GM12878 (cell line): ENCODE data around the gene SOX4. TPM values are rescaled to one million over a fixed set of nuclear protein-coding genes. Genes with fewer than 3 reads are reported as not detected.

ENCODE experiments used
- ASH2L ChIP-seq: fragments of 300-600, 200-600 bp; sonication (generic); IDR thresholded peaks from 2 replicates; pipeline ENCODE4 v1.6.1; 2017; ENCODE audit warnings: low read depth, mild to moderate bottlenecking, borderline replicate concordance
- CEBPB ChIP-seq, 2 experiments: fragments of 150-350 bp in 1 of 2; IDR thresholded peaks; 2 replicates each; pipeline ENCODE4 v1.6.1; 2012 to 2014; ENCODE audit warnings: low read depth in 2 of 2, low read length in 2 of 2, borderline replicate concordance in 1 of 2, inconsistent platforms in 1 of 2
- CHD1 ChIP-seq: IDR thresholded peaks from 2 replicates; pipeline ENCODE4 v1.6.1; 2012; ENCODE audit warnings: low read depth, low read length, improper control_type of control experiment
- CHD2 ChIP-seq: IDR thresholded peaks from 2 replicates; pipeline ENCODE4 v1.6.1; 2011; ENCODE audit warnings: low read depth, low read length, improper control_type of control experiment, borderline replicate concordance
- CTCF ChIP-seq, 3 experiments: IDR thresholded peaks in 2 of 3; conservative IDR thresholded peaks in 1 of 3; 2 replicates each; pipeline ENCODE4 v1.5.1; 2011; ENCODE audit warnings: low read depth in 3 of 3, low read length in 3 of 3, mild to moderate bottlenecking in 3 of 3, control low read depth in 2 of 3, moderate library complexity in 2 of 3, inconsistent platforms in 1 of 3, mixed read lengths in 1 of 3; ENCODE audit not compliant: control insufficient read depth in 2 of 3, insufficient read depth in 1 of 3; ENCODE audit errors: extremely low read depth in 1 of 3
- IRF4 ChIP-seq: IDR thresholded peaks from 2 replicates; pipeline ENCODE4 v1.6.1; 2011; ENCODE audit warnings: low read depth, low read length
- NBN ChIP-seq: fragments of 450-650 bp; IDR thresholded peaks from 2 replicates; pipeline ENCODE4 v1.6.1; 2016
- PAX5 ChIP-seq: IDR thresholded peaks from 2 replicates; pipeline ENCODE4 v1.6.1; 2011; ENCODE audit warnings: low read depth, low read length, borderline replicate concordance
- POLR2A ChIP-seq: IDR thresholded peaks from 2 replicates; pipeline ENCODE4 v1.6.1; 2011; ENCODE audit warnings: low read depth, mild to moderate bottlenecking, low read length
- POLR2AphosphoS5 ChIP-seq: IDR thresholded peaks from 2 replicates; pipeline ENCODE4 v1.6.1; 2011; ENCODE audit warnings: mild to moderate bottlenecking, low read length, inconsistent platforms
- RBBP5 ChIP-seq: fragments of 200-600 bp; sonication (generic); conservative IDR thresholded peaks from 2 replicates; pipeline ENCODE4 v1.6.1; 2016
- SMC3 ChIP-seq: IDR thresholded peaks from 2 replicates; pipeline ENCODE4 v1.6.1; 2011; ENCODE audit warnings: low read length, improper control_type of control experiment, borderline replicate concordance
- SP1 ChIP-seq: IDR thresholded peaks from one replicate; pipeline ENCODE4 v1.6.1; 2011; ENCODE audit warnings: low read depth, low read length
- TCF3 ChIP-seq: IDR thresholded peaks from 2 replicates; pipeline ENCODE4 v1.6.1; 2012; ENCODE audit warnings: low read depth, mild to moderate bottlenecking, low read length, borderline replicate concordance; ENCODE audit not compliant: insufficient read depth
- ZNF24 ChIP-seq: fragments of 450-650 bp; IDR thresholded peaks from 2 replicates; pipeline ENCODE4 v1.6.1; 2017; ENCODE audit warnings: antibody characterized with exemption, mild to moderate bottlenecking
- ZNF274 ChIP-seq: IDR thresholded peaks from one replicate; pipeline ENCODE4 v1.8.0; 2011; ENCODE audit not compliant: insufficient read length, insufficient read depth
- ZNF622 ChIP-seq: fragments of 450-650 bp; IDR thresholded peaks from 2 replicates; pipeline ENCODE4 v1.6.1; 2017; ENCODE audit warnings: mild to moderate bottlenecking, inconsistent platforms
- polyA plus RNA-seq, 11 experiments: library from polyadenylated mRNA; depleted of rRNA in 4 of 11; unstranded in 6 of 11; stranded (reverse) in 5 of 11; fragments of >200 nt; fragmentation: Nextera tagmentation in 4 of 11; fragmentation: Illumina TruSeq in 1 of 11; extraction: Ambion mirVana in 4 of 11; extraction: Trizol in 1 of 11; gene quantifications; 1 replicate in 1 of 11; 2 replicates in 10 of 11; pipeline versions ENCODE4 v1.2.1 to v1.2.3, GENCODE V29; 2011 to 2016; ENCODE audit warnings: inconsistent platforms in 2 of 11, missing spikeins in 2 of 11, low read depth in 1 of 11
- total RNA-seq, 4 experiments: library from RNA; depleted of rRNA in 3 of 4; stranded (reverse); fragments of >200 nt in 3 of 4; fragmentation: Illumina TruSeq in 1 of 4; extraction: Trizol in 1 of 4; gene quantifications; 2 replicates each; pipeline versions ENCODE4 v1.2.1 to v1.2.3, GENCODE V29; 2013 to 2021
- TF ChIP-seq, protein P1 (sequence below): IDR thresholded peaks from 2 replicates; pipeline ENCODE4 v1.6.1; 2012; ENCODE audit warnings: low read depth, low read length, improper control_type of control experiment
- TF ChIP-seq, protein P2 (sequence below): IDR thresholded peaks from 2 replicates; pipeline ENCODE4 v1.6.1; 2012; ENCODE audit warnings: mild to moderate bottlenecking, low read depth, low read length
- TF ChIP-seq, protein P3 (sequence below): fragments of 450-650 bp; IDR thresholded peaks from 2 replicates; pipeline ENCODE4 v1.6.1; 2017; ENCODE audit warnings: mild to moderate bottlenecking, moderate library complexity

The SOX4 gene
- total and polyA plus RNA-seq, 10 of the 15 experiments (the other 5 are each of a cell fraction or from before 2014, with no cell fraction given), result 16.8 to 119 (median 26.5) TPM

DNA sequence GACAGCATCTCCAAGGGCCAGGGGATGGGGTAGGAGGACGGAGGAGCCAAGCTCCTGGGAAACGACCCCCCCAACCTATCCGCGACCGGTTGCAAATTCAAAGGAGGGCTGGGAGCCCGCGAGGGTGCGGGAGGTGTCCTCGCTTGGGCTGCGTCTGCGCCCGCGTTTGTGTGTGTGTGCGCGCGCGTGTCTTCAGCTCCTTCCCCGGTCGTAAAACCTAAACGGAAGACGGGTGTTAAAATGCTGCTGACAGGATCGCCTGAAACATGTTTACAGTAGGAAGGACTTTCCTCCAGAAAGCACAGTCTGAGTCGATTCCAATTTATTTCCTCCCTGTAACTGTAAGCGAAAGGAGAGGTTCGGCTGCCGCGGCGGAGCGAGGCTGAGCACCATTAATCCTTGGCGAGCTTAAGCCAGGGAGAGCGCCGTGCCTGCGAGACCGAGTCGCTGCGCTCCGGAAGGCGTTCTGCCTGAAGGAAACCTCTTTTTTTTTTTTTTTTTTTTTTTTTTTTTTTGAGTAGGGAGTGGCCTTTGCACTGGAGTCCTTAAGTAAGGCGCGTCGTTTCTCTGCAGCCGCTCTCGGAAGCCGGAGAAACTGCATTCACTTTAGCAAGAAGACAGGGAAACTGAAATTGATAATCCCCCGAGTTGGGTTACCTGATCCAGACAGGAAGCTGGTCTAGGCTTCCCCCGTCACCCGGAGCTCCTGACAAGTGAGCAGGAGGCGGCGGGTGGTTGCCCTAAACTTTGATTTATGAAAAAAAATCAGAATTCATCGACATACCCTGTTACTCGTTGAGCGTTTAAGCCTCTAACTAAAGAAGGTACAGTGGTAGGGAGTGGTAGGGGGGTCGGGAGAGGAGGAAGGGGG lies 4.8 kb upstream of the SOX4 start (continued):
- TF ChIP-seq CHD2 (0 out of 2 replicates have a peak, but pooled peaks have one; percentile 9), SMC3 (peak; percentile 3; the same call in 1 of the 2 replicates), ASH2L (peak; percentile 75; the same call in 1 of the 2 replicates), IRF4 (no peak), RBBP5 (peak; percentile 64; the same call in 1 of the 2 replicates), TCF3 (no peak), ZNF24 (no peak), CEBPB (IDR thresholded peaks at IDR 0.05; ENCODE audit: borderline replicate concordance in 1 of 2, low read depth in 2 of 2, low read length in 2 of 2) (no peak), ZNF274 (no peak), SP1 (no peak), CTCF (IDR thresholded peaks at IDR 0.05 in 2 of 3, conservative IDR thresholded peaks at IDR 0.05 in 1 of 3; ENCODE audit: control insufficient read depth in 2 of 3, extremely low read depth in 1 of 3, insufficient read depth in 1 of 3, low read depth in 3 of 3, low read length in 3 of 3) (no peak), ZNF622 (no peak), POLR2AphosphoS5 (peak; percentile 60; the same call in 1 of the 2 replicates), POLR2A (peak; percentile 59), NBN (0 out of 2 replicates have a peak, but pooled peaks have one; percentile 26), CHD1 (no peak), PAX5 (no peak)
- TF ChIP-seq, protein P1, sequence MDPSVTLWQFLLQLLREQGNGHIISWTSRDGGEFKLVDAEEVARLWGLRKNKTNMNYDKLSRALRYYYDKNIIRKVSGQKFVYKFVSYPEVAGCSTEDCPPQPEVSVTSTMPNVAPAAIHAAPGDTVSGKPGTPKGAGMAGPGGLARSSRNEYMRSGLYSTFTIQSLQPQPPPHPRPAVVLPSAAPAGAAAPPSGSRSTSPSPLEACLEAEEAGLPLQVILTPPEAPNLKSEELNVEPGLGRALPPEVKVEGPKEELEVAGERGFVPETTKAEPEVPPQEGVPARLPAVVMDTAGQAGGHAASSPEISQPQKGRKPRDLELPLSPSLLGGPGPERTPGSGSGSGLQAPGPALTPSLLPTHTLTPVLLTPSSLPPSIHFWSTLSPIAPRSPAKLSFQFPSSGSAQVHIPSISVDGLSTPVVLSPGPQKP, result peak; percentile 54
- TF ChIP-seq, protein P2, sequence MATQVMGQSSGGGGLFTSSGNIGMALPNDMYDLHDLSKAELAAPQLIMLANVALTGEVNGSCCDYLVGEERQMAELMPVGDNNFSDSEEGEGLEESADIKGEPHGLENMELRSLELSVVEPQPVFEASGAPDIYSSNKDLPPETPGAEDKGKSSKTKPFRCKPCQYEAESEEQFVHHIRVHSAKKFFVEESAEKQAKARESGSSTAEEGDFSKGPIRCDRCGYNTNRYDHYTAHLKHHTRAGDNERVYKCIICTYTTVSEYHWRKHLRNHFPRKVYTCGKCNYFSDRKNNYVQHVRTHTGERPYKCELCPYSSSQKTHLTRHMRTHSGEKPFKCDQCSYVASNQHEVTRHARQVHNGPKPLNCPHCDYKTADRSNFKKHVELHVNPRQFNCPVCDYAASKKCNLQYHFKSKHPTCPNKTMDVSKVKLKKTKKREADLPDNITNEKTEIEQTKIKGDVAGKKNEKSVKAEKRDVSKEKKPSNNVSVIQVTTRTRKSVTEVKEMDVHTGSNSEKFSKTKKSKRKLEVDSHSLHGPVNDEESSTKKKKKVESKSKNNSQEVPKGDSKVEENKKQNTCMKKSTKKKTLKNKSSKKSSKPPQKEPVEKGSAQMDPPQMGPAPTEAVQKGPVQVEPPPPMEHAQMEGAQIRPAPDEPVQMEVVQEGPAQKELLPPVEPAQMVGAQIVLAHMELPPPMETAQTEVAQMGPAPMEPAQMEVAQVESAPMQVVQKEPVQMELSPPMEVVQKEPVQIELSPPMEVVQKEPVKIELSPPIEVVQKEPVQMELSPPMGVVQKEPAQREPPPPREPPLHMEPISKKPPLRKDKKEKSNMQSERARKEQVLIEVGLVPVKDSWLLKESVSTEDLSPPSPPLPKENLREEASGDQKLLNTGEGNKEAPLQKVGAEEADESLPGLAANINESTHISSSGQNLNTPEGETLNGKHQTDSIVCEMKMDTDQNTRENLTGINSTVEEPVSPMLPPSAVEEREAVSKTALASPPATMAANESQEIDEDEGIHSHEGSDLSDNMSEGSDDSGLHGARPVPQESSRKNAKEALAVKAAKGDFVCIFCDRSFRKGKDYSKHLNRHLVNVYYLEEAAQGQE, result no peak
- TF ChIP-seq, protein P3, sequence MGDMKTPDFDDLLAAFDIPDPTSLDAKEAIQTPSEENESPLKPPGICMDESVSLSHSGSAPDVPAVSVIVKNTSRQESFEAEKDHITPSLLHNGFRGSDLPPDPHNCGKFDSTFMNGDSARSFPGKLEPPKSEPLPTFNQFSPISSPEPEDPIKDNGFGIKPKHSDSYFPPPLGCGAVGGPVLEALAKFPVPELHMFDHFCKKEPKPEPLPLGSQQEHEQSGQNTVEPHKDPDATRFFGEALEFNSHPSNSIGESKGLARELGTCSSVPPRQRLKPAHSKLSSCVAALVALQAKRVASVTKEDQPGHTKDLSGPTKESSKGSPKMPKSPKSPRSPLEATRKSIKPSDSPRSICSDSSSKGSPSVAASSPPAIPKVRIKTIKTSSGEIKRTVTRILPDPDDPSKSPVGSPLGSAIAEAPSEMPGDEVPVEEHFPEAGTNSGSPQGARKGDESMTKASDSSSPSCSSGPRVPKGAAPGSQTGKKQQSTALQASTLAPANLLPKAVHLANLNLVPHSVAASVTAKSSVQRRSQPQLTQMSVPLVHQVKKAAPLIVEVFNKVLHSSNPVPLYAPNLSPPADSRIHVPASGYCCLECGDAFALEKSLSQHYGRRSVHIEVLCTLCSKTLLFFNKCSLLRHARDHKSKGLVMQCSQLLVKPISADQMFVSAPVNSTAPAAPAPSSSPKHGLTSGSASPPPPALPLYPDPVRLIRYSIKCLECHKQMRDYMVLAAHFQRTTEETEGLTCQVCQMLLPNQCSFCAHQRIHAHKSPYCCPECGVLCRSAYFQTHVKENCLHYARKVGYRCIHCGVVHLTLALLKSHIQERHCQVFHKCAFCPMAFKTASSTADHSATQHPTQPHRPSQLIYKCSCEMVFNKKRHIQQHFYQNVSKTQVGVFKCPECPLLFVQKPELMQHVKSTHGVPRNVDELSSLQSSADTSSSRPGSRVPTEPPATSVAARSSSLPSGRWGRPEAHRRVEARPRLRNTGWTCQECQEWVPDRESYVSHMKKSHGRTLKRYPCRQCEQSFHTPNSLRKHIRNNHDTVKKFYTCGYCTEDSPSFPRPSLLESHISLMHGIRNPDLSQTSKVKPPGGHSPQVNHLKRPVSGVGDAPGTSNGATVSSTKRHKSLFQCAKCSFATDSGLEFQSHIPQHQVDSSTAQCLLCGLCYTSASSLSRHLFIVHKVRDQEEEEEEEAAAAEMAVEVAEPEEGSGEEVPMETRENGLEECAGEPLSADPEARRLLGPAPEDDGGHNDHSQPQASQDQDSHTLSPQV, result no peak
